ENCODE results near the gene RAB3IP.
A peak's percentile ranks its signal among the peaks of the same experiment; 100 is the strongest.

Gene RAB3IP

DNA sequence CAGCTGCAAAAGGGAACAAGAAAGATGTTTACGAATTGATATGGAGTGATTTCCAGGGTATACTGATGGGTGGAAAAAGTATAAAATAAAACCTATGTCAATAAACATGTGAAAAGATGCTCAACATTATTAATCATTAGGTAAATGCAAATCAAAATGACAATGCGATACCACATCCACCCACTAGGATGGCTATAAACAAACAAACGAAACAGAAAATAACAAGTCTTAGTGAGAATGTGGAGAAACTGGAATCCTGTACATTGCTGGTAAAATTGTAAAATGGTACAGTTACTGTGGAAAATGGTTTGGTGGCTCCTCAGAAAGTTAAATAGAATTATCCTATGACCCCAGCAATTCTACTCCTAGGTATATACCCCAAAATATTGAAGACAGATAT is 30.0 kb upstream of the RAB3IP start:
- Histone ChIP-seq H3K4me3 (no peak overlapping the region), H3K27ac (no peak overlapping the region), H3K27me3 (no peaks in the 10 kb centered on the region), H3K36me3 (no peaks in the 10 kb centered on the region), H3K4me1 (no peaks in the 10 kb centered on the region), H3K9ac (no peak overlapping the region), H3K4me2 (no peak overlapping the region), H3K9me3 (replicated peaks in 1 of 11) (peaks cover 0 to 12% (median 0%) of the 10 kb centered on the region in 11 experiments; a peak in 3 of 22 replicates), H4K20me1 (no peaks in the 10 kb centered on the region)
- no peak for TF ChIP-seq Cebpa-rat (IDR thresholded peaks at IDR 0.05)

DNA sequence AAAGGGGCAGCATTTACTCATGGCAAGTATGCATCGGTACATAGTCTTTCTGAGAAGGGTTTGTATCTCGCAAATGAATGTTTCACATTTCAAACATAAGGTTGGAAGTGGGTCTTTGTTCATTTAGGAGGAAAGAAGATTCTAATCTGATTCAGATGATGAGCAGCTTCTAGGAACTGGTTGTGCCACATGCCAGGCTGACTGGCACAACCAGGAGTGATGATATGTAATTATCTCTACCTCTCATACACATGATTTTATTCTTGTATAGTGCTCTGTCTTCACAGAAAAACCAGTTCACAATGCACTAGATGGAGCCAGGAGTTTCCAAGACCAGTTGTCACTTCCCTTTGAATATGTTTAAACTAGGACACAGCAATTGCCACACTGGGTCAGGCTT is 25.8 kb upstream of the RAB3IP start:
- TF ChIP-seq Cebpa-rat (IDR thresholded peaks at IDR 0.05), result no peak

DNA sequence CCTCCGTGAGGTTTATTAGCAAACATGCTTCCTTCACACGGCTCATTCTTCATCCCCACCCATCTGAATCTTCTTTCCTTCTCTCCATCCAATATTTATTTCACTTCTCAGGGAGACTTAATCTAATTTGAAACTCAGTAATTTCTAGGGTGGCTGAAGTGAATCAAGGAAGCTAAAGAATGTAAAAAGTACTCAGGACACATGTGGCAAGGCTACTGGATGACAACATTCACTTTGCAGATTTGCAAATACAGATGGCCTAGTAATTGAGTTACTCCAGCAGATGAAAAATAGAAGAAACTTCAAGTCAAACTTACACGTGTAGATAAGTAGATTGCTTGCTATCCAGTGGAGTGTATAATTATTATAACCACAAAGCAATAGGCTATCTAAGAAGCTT is 24.1 kb upstream of the RAB3IP start:
- H3K36me3 ChIP-seq, result no peaks in the 10 kb centered on the region
- H3K9ac ChIP-seq, result no peak overlapping the region
- H3K9me3 ChIP-seq (replicated peaks in 1 of 11), result peaks cover 0 to 3% (median 0%) of the 10 kb centered on the region in 11 experiments; a peak in 1 of 22 replicates
- no peak for TF ChIP-seq Cebpa-rat (IDR thresholded peaks at IDR 0.05)
- H4K20me1 ChIP-seq, result no peaks in the 10 kb centered on the region
- no peak overlapping the region for H3K27ac ChIP-seq
- no peak overlapping the region for H3K4me2 ChIP-seq
- H3K27me3 ChIP-seq, result no peaks in the 10 kb centered on the region
- peaks cover 0 to 5% (median 0%) of the 10 kb centered on the region in 10 experiments; a peak in 2 of 20 replicates for H3K4me1 ChIP-seq
- H3K4me3 ChIP-seq, result no peak overlapping the region

More for the DNA sequence above, 25.8 kb upstream of the RAB3IP start:
- no peaks in the 10 kb centered on the region for H4K20me1 ChIP-seq
- H3K27me3 ChIP-seq, result no peaks in the 10 kb centered on the region
- H3K9me3 ChIP-seq (replicated peaks in 1 of 11), result peaks cover 0 to 12% (median 0%) of the 10 kb centered on the region in 11 experiments; a peak in 3 of 22 replicates
- H3K27ac ChIP-seq, result no peak overlapping the region
- H3K4me2 ChIP-seq, result no peak overlapping the region
- no peaks in the 10 kb centered on the region for H3K4me1 ChIP-seq
- H3K36me3 ChIP-seq, result no peaks in the 10 kb centered on the region
- no peak overlapping the region for H3K4me3 ChIP-seq
- H3K9ac ChIP-seq, result no peak overlapping the region

DNA sequence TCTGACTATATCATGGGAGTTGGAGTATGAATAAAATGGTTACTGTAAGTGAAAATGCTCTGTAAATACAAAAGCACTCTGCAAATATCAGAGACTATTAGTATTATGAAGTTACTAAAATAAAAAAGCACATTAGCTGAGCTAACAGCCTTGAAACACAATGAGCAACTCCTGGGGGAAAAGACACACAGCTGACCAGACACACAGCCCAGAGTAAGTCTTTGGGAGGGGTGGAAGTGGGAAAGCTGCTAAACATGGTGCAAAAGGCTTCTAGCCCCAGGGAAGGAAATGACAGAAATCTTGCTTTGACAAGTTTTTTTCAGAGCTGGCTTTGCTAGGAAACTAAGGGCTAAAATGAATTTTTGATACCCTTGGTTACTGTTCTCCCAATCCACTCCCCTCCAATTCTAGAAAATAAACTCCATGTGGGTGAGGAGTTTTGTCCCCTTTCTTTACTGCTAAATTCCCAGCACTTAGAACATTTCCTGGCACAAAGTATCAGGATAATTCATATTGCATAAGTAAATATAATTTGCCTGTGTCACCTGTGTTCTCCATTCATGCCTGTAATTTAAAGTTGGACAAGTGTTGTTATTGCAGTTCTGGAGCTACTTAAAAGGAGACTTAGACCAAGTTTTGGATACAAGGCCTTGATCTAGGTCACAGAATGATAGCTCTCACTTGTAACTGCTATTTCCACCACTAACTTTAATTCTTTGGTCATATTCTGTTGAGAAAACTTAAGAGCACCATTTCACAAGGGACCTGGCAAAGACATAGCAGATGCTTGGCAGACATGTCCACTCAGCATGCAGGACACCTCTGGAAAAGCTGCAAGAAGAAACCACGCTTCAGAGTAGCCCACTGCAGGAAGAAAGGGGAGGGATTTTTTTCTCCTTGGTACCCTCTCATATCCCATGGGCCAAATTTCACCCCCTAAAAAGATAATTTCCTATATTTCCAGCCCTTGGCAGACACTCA is 19.0 kb upstream of the RAB3IP start:
- H3K9ac ChIP-seq, result no peak overlapping the region
- no peaks in the 10 kb centered on the region for H3K9me3 ChIP-seq (replicated peaks in 1 of 11)
- TF ChIP-seq Cebpa-rat (IDR thresholded peaks at IDR 0.05), result no peak
- H3K4me2 ChIP-seq, result peak overlapping the region in 2 of 11 experiments; percentile 1 to 20; a peak in 1 of 22 replicates
- no peaks in the 10 kb centered on the region for H3K36me3 ChIP-seq
- H3K27ac ChIP-seq, result no peak overlapping the region
- no peaks in the 10 kb centered on the region for H3K27me3 ChIP-seq
- no peak overlapping the region for H3K4me3 ChIP-seq
- no peaks in the 10 kb centered on the region for H4K20me1 ChIP-seq
- peaks cover 0 to 6% (median 0%) of the 10 kb centered on the region in 10 experiments; a peak in 2 of 20 replicates for H3K4me1 ChIP-seq

DNA sequence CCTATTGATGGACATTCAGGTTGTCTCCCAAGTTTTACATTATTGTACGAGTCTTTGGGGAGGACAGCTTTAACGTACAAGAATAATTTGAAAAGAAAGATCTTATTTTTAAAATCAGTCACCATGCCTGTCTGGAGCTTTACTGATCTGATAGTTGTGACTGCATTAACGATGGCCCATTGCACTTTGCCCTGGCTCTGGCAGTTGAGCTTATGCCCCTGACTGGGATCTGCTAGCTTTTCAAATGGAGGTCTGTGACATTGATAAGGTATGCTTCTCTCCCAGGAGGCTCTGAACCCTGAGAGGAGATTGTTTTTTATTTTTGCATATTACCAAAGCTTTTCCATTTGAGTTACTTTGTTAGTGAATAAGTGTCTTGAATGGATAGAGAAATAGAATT is 17.9 kb upstream of the RAB3IP start:
- no peaks in the 10 kb centered on the region for H3K36me3 ChIP-seq
- TF ChIP-seq Cebpa-rat (IDR thresholded peaks at IDR 0.05), result no peak
- no peak overlapping the region for H3K27ac ChIP-seq
- H3K27me3 ChIP-seq, result no peaks in the 10 kb centered on the region
- H3K9ac ChIP-seq, result no peak overlapping the region
- H3K4me3 ChIP-seq, result no peak overlapping the region
- no peak overlapping the region for H3K4me2 ChIP-seq
- H3K9me3 ChIP-seq (replicated peaks in 1 of 11), result no peaks in the 10 kb centered on the region
- H3K4me1 ChIP-seq, result peaks cover 0 to 6% (median 0%) of the 10 kb centered on the region in 10 experiments; a peak in 2 of 20 replicates
- H4K20me1 ChIP-seq, result no peaks in the 10 kb centered on the region

DNA sequence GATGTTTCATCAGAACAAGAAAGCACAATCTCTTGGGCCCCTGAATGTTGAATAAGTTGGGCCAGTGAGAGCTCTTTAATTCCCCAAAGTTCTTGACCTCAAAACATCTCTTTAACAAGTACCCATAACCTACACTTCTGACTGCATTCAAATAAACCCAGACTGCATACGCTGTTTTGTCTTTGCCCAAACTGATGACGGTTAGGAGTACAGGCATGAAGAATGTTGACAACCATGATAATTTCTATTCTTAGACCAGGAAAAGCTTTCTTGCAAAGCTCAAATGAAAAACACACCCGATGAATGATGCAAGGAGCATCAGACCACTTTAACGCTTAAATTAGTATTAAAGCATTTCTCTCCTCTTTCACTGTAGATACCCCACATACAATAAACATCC is 11.7 kb upstream of the RAB3IP start:
- Histone ChIP-seq H3K4me1 (no peaks in the 10 kb centered on the region), H3K36me3 (no peaks in the 10 kb centered on the region), H3K4me3 (no peak overlapping the region), H3K9me3 (replicated peaks in 1 of 11) (no peaks in the 10 kb centered on the region), H3K9ac (no peak overlapping the region), H4K20me1 (no peaks in the 10 kb centered on the region), H3K27me3 (no peaks in the 10 kb centered on the region), H3K4me2 (no peak overlapping the region), H3K27ac (no peak overlapping the region)
- no peak for TF ChIP-seq Cebpa-rat (IDR thresholded peaks at IDR 0.05)

DNA sequence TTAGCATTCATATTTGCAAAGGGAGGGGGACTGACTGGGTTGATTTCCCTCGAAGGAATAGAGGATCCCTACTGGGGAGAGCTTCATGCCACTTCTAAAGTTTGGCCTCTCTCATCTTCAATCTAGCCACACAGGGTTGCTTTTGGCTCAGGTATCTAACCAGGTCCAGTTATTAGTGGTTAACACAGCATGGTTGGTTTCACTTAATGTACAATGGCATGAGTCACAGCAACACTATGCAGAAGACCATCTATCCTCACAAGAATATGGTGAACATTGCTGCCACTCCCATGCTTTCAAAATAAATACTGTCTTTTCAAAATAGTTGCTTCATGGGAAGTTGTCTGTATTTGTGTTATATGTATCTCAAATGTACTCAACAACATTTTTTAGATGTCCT is 6.6 kb upstream of the RAB3IP start:
- Histone ChIP-seq H3K9ac (no peak overlapping the region), H3K27me3 (no peaks in the 10 kb centered on the region), H3K4me2 (no peak overlapping the region), H3K36me3 (no peaks in the 10 kb centered on the region), H3K9me3 (replicated peaks in 1 of 11) (no peaks in the 10 kb centered on the region), H3K27ac (no peak overlapping the region), H3K4me3 (no peak overlapping the region), H3K4me1 (no peaks in the 10 kb centered on the region), H4K20me1 (no peaks in the 10 kb centered on the region)
- no peak for TF ChIP-seq Cebpa-rat (IDR thresholded peaks at IDR 0.05)

DNA sequence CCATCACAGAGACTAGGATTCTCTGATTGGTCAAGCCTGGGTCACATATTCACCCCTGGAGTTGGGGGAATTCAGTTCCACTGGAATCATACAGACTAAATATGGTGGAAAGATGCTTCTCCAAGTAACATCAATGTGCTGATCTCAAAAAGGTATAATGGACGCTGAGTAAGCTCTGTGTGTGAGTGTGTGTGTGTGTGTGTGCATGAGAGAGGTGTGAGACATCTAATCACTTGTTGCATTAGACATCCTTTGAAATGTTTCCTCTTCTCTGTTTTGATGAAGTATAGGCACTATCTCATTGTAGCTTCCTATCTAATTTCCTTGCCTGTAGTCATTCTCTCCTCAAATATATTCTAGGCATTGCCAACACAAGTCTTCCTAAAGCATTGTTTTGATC is 5.0 kb upstream of the RAB3IP start:
- Histone ChIP-seq H3K4me2 (no peak overlapping the region), H3K9ac (no peak overlapping the region), H3K4me1 (peaks cover 0 to 6% (median 4%) of the 10 kb centered on the region in 10 experiments; a peak in 6 of 20 replicates), H3K36me3 (no peaks in the 10 kb centered on the region), H3K27ac (no peak overlapping the region), H3K9me3 (replicated peaks in 1 of 11) (no peaks in the 10 kb centered on the region), H3K27me3 (no peaks in the 10 kb centered on the region), H4K20me1 (no peaks in the 10 kb centered on the region), H3K4me3 (no peak overlapping the region)
- TF ChIP-seq Cebpa-rat (IDR thresholded peaks at IDR 0.05), result no peak

DNA sequence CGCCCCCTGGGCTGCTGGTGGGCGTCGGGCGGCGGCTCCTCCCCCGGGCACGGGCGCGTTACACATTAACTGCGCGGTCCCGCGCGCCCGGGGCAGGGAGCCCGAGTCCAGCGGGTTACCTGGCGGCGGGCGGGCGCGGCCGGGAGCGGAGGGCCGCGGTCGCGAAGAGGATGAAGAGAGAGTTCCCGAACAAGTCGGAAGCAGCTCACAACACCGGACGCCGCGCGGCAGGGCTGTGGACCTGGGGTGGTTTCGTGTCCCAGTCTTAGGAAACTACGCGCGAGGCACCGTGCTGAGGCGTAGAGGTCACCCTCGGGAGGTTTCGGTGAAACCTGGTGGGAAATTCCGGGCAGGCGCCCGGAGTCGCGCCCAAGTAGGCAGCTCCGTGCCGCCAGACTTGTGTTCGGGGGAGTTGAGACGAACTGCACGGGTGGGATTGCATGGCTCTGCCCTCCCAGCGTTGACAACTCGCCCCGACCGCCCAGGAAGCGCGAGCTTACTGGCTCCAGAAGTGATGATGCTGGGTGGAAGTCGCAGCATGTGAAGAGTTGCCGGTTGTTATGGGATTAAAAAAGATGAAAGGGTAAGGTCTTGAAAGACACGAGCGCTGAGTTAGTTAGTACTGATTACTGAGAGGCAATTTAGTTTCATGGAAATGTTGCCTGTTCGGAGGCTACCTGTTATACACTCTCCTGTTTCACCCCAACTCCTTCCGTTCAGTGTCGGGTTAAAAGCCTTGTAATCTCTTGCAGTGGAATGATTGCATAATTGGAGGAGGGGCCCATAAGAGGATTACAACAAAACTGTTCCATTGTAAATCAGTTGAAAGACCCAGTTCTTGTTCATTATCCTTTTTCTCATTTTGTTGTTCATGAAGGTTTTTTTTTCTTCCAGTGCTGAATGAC is 879 bp downstream of the RAB3IP start:
- peak in 4 of 11 experiments; percentile 33 to 68 (median 60); a peak in 5 of 22 replicates for TF ChIP-seq Cebpa-rat (IDR thresholded peaks at IDR 0.05)
- Histone ChIP-seq H3K9me3 (replicated peaks in 1 of 11) (no peaks in the 10 kb centered on the region), H3K9ac (peak overlapping the region; percentile 74 to 86 (median 82)), H3K4me1 (peaks cover 6 to 16% (median 13%) of the 10 kb centered on the region in 10 experiments; a peak in 16 of 20 replicates), H3K36me3 (no peaks in the 10 kb centered on the region), H3K4me3 (peak overlapping the region; percentile 79 to 99 (median 96)), H3K27me3 (peaks cover 0 to 5% (median 0%) of the 10 kb centered on the region in 11 experiments; a peak in 3 of 22 replicates), H3K27ac (peak overlapping the region; percentile 32 to 75 (median 65); a peak in 21 of 22 replicates), H4K20me1 (peaks cover 0 to 30% (median 0%) of the 10 kb centered on the region in 11 experiments; a peak in 5 of 22 replicates), H3K4me2 (peak overlapping the region; percentile 77 to 94 (median 85))

Data from BLaER1 treated with 17β-estradiol and CSF1 and Interleukin-3, amounts not matched to agents 10 nM and 100 nM (cell line).